ENCODE measurements around the gene SLC23A2. TPM values are rescaled to one million over a fixed set of nuclear protein-coding genes. Genes with fewer than 3 reads are reported as not detected.

SLC23A2 gene
- total RNA-seq, 1 experiment from 2014 or later = 16.3 TPM

DNA sequence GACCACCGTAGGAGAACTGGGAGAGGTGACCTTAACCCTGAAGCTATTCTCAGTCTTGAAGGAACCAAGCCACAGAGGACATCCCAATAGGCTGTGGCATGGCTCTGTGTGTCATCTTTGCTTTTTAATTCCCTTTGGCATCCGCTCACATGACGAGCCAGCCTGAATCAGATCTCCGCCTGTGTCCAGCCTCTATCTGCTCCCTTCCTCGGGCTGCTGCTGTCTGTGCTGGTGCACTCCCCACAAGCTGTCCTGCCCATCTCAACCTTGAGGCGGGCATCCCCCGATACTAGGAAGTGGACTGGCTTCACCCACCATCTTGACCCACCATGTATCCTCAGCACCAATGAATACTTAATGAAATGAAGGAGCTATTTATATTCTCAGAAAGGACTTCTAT lies 111.9 kb downstream of the SLC23A2 start:
- H3K4me1 ChIP-seq (ENCODE audit: control insufficient read depth in 1 of 2, insufficient read depth in 2 of 2, low read length in 2 of 2) = no peaks in the 10 kb centered on the region
- ChIA-PET CTCF (no interaction called here), RAD21 (ENCODE audit: low non-redundant PET in 1 of 2, low total read pairs in 2 of 2, uncharacterized antibody in 2 of 2, unreplicated experiment in 2 of 2) (no interaction called here), POLR2A (no interaction called here)
- no peaks in the 10 kb centered on the region for H3K9me3 ChIP-seq (ENCODE audit: control insufficient read depth in 1 of 2, insufficient read depth in 1 of 2, low read depth in 1 of 2, low read length in 2 of 2)
- DNase-seq (ENCODE audit: low read depth, low spot score) (no peak), ATAC-seq (no peak)
- intact Hi-C loops (cut with micrococcal nuclease) = no loop called here
- no peaks in the 10 kb centered on the region for H3K9me2 ChIP-seq (ENCODE audit: insufficient read depth)
- no peaks in the 10 kb centered on the region for H4K20me1 ChIP-seq (ENCODE audit: insufficient read depth)
- BruUV-seq (replicated peaks) = no TSS peak
- TF ChIP-seq TCF7L2 (IDR thresholded peaks at IDR 0.05; ENCODE audit: borderline replicate concordance, extremely low read depth, insufficient read depth, insufficient read length) (no peak), ZNF274 (IDR thresholded peaks at IDR 0.05; ENCODE audit: low read depth, low read length) (no peak), FOSL1 (IDR thresholded peaks at IDR 0.05; ENCODE audit: low read depth) (no peak), ZFX (IDR thresholded peaks at IDR 0.05) (no peak), SP1 (IDR thresholded peaks at IDR 0.05; ENCODE audit: low read depth) (no peak), YY1 (IDR thresholded peaks at IDR 0.05; ENCODE audit: extremely low read depth, insufficient replicate concordance, low read depth, low read length) (no peak), CBX3 (IDR thresholded peaks at IDR 0.05; ENCODE audit: low read depth) (no peak), POLR2A (IDR thresholded peaks at IDR 0.05; ENCODE audit: borderline replicate concordance, extremely low read depth, insufficient read depth, insufficient read length) (no peak), JUND (IDR thresholded peaks at IDR 0.05) (no peak), SIN3A (IDR thresholded peaks at IDR 0.05; ENCODE audit: low read depth) (no peak), CEBPB (IDR thresholded peaks at IDR 0.05; ENCODE audit: low read depth) (no peak), EGR1 (IDR thresholded peaks at IDR 0.05; ENCODE audit: low read depth) (no peak), ELF1 (IDR thresholded peaks at IDR 0.05; ENCODE audit: borderline replicate concordance, low read depth) (no peak), SRF (IDR thresholded peaks at IDR 0.05; ENCODE audit: low read depth) (no peak), POLR2AphosphoS5 (IDR thresholded peaks at IDR 0.05; ENCODE audit: low read depth, low read length) (no peak)
- TF ChIP-seq, protein P1, sequence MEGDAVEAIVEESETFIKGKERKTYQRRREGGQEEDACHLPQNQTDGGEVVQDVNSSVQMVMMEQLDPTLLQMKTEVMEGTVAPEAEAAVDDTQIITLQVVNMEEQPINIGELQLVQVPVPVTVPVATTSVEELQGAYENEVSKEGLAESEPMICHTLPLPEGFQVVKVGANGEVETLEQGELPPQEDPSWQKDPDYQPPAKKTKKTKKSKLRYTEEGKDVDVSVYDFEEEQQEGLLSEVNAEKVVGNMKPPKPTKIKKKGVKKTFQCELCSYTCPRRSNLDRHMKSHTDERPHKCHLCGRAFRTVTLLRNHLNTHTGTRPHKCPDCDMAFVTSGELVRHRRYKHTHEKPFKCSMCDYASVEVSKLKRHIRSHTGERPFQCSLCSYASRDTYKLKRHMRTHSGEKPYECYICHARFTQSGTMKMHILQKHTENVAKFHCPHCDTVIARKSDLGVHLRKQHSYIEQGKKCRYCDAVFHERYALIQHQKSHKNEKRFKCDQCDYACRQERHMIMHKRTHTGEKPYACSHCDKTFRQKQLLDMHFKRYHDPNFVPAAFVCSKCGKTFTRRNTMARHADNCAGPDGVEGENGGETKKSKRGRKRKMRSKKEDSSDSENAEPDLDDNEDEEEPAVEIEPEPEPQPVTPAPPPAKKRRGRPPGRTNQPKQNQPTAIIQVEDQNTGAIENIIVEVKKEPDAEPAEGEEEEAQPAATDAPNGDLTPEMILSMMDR (IDR thresholded peaks at IDR 0.05 in 2 of 3, conservative IDR thresholded peaks at IDR 0.05 in 1 of 3; ENCODE audit: borderline replicate concordance in 1 of 3, insufficient read depth in 1 of 3, low read depth in 2 of 3, low read length in 2 of 3) = no peak
- TF ChIP-seq, protein P2, sequence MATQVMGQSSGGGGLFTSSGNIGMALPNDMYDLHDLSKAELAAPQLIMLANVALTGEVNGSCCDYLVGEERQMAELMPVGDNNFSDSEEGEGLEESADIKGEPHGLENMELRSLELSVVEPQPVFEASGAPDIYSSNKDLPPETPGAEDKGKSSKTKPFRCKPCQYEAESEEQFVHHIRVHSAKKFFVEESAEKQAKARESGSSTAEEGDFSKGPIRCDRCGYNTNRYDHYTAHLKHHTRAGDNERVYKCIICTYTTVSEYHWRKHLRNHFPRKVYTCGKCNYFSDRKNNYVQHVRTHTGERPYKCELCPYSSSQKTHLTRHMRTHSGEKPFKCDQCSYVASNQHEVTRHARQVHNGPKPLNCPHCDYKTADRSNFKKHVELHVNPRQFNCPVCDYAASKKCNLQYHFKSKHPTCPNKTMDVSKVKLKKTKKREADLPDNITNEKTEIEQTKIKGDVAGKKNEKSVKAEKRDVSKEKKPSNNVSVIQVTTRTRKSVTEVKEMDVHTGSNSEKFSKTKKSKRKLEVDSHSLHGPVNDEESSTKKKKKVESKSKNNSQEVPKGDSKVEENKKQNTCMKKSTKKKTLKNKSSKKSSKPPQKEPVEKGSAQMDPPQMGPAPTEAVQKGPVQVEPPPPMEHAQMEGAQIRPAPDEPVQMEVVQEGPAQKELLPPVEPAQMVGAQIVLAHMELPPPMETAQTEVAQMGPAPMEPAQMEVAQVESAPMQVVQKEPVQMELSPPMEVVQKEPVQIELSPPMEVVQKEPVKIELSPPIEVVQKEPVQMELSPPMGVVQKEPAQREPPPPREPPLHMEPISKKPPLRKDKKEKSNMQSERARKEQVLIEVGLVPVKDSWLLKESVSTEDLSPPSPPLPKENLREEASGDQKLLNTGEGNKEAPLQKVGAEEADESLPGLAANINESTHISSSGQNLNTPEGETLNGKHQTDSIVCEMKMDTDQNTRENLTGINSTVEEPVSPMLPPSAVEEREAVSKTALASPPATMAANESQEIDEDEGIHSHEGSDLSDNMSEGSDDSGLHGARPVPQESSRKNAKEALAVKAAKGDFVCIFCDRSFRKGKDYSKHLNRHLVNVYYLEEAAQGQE (IDR thresholded peaks at IDR 0.05; ENCODE audit: low read depth) = no peak
- TF ChIP-seq, protein P3, sequence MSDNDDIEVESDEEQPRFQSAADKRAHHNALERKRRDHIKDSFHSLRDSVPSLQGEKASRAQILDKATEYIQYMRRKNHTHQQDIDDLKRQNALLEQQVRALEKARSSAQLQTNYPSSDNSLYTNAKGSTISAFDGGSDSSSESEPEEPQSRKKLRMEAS (IDR thresholded peaks at IDR 0.05) = no peak
- no peak overlapping the region for H3K4me2 ChIP-seq (ENCODE audit: low read length)
- no peak overlapping the region for H2AFZ ChIP-seq (ENCODE audit: low read depth, low read length, poor library complexity, severe bottlenecking)
- H3K27ac ChIP-seq (ENCODE audit: low read depth, low read length) = no peak overlapping the region
- H3K27me3 ChIP-seq (ENCODE audit: insufficient read depth, low read length) = no peaks in the 10 kb centered on the region
- no peak overlapping the region for H3K9ac ChIP-seq (ENCODE audit: low read length)
- H3K4me3 ChIP-seq (replicated peaks in 1 of 2; ENCODE audit: low read depth in 1 of 2, low read length in 2 of 2) = no peak overlapping the region
- H3K79me2 ChIP-seq (ENCODE audit: insufficient read depth, low read length) = no peaks in the 10 kb centered on the region
- no peaks in the 10 kb centered on the region; a peak in 1 of 4 replicates for H3K36me3 ChIP-seq (ENCODE audit: control insufficient read depth in 1 of 2, insufficient read depth in 2 of 2, low read length in 2 of 2)
